HepG2 (cell line): Measurements from ENCODE around the gene PODXL2.

ENCODE experiments used
- HOXA7 ChIP-seq: sonication (generic); formaldehyde crosslinking; IDR thresholded peaks from 2 replicates; pipeline ENCODE4 v1.8.1; 2022; ENCODE audit warnings: mild to moderate bottlenecking, missing genetic modification reagents, moderate library complexity
- SIN3A ChIP-seq: IDR thresholded peaks from 2 replicates; pipeline ENCODE4 v1.6.1; 2011; ENCODE audit warnings: low read depth, mild to moderate bottlenecking, control low read depth, low read length, borderline replicate concordance
- TF ChIP-seq, protein P1 (sequence below): sonication (generic); formaldehyde crosslinking; IDR thresholded peaks from 2 replicates; pipeline ENCODE4 v1.5.0; 2020; ENCODE audit warnings: mild to moderate bottlenecking, missing genetic modification reagents, moderate library complexity

DNA sequence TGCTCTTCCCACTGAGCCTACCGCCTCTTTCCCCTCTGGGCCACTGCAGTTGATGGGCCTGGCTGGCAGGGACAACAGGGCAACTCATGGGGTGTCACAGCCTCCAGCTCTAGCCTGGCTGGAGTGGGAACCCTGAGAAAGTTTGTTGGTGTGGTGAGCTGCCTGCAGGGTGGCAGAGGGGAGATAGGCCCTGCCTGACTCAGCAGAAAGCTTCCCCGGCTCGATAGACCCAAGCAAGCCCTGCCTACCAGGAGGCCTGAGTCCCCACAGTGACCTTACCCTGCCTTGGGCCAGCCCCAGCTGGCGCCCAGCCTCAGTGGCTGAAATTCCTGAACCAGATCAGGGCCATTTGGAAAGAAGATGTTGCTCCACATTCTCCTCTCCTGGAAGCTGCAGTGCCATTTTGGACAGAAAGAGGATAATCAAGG is 73.2 kb downstream of the PODXL2 start:
- TF ChIP-seq HOXA7 (CRISPR knock-in tag) (no peak), SIN3A (no peak)
- TF ChIP-seq, protein P1, sequence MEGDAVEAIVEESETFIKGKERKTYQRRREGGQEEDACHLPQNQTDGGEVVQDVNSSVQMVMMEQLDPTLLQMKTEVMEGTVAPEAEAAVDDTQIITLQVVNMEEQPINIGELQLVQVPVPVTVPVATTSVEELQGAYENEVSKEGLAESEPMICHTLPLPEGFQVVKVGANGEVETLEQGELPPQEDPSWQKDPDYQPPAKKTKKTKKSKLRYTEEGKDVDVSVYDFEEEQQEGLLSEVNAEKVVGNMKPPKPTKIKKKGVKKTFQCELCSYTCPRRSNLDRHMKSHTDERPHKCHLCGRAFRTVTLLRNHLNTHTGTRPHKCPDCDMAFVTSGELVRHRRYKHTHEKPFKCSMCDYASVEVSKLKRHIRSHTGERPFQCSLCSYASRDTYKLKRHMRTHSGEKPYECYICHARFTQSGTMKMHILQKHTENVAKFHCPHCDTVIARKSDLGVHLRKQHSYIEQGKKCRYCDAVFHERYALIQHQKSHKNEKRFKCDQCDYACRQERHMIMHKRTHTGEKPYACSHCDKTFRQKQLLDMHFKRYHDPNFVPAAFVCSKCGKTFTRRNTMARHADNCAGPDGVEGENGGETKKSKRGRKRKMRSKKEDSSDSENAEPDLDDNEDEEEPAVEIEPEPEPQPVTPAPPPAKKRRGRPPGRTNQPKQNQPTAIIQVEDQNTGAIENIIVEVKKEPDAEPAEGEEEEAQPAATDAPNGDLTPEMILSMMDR, result no peak
